HTR-8/SVneo (cell line): Measurements from ENCODE around the gene WDR18.

Experiments used
- DNase-seq: peaks from one replicate; pipeline ENCODE4 v3.0.0; 2011; ENCODE audit warnings: low spot score, mixed read lengths; ENCODE audit not compliant: insufficient read length
- FAIRE-seq: peaks from 2 replicates; lab custom pipeline; 2011; peaks lifted over from hg19 to GRCh38; lab: Jason Lieb, UNC

The WDR18 gene

GRCh38 chr19:1038978-1039645, 55.0 kb downstream of the WDR18 start:
- FAIRE-seq (no peak), DNase-seq (no peak)

GRCh38 chr19:1039646-1040475, 55.7 kb downstream of the WDR18 start, which contains the start of gene ABCA7:
Gene ABCA7 (plus strand): TSS chr19:1040107. CDS start chr19:1041362, 1,255 bp downstream.
- FAIRE-seq: peak; percentile 96
- peak; percentile 96 for DNase-seq

- FAIRE-seq (no peak), DNase-seq (peak; percentile 95)
Observed at GRCh38 chr19:1040476-1041271, 56.5 kb downstream of the WDR18 start.

- no peak for DNase-seq
- no peak for FAIRE-seq
Observed at GRCh38 chr19:1041272-1041834, 57.2 kb downstream of the WDR18 start.

- no peak for FAIRE-seq
- no peak for DNase-seq
Observed at GRCh38 chr19:1041835-1042685, 57.9 kb downstream of the WDR18 start.

- DNase-seq: no peak
- no peak for FAIRE-seq
Observed at GRCh38 chr19:1042689-1043511, 58.8 kb downstream of the WDR18 start.
